Measurements from ENCODE around the gene HEPACAM.

The HEPACAM gene

GRCh38 chr11:124943741-124944140, 7.9 kb upstream of the HEPACAM start:
- no peaks in the 10 kb centered on the region for H3K9me3 ChIP-seq (ENCODE audit: insufficient read depth, low read length)
- H3K4me1 ChIP-seq (ENCODE audit: low read length), result no peaks in the 10 kb centered on the region
- no peak overlapping the region for H3K4me2 ChIP-seq (ENCODE audit: low read length)
- no peak overlapping the region for H3K9ac ChIP-seq (ENCODE audit: low read length)
- no peak overlapping the region for H2AFZ ChIP-seq (ENCODE audit: low read depth, low read length)
- no peaks in the 10 kb centered on the region for H4K20me1 ChIP-seq (ENCODE audit: insufficient read depth, low read length)
- no peaks in the 10 kb centered on the region for H3K36me3 ChIP-seq (replicated peaks; ENCODE audit: low read depth, low read length)
- H3K4me3 ChIP-seq (ENCODE audit: low read length), result no peak overlapping the region
- peaks cover 4% of the 10 kb centered on the region; the same call in 1 of the 2 replicates for H3K27me3 ChIP-seq (ENCODE audit: low read depth, low read length)
- TF ChIP-seq EZH2phosphoT487 (IDR thresholded peaks at IDR 0.05; ENCODE audit: low read depth), result no peak
- TF ChIP-seq CTCF (IDR thresholded peaks at IDR 0.05; ENCODE audit: low read depth, low read length), result no peak
- no peaks in the 10 kb centered on the region for H3K79me2 ChIP-seq (ENCODE audit: low read length)
- H3K27ac ChIP-seq (ENCODE audit: low read length), result no peak overlapping the region

GRCh38 chr11:124943254-124943616, 7.4 kb upstream of the HEPACAM start:
- H3K9ac ChIP-seq (ENCODE audit: low read length), result no peak overlapping the region

GRCh38 chr11:124942466-124943253, 6.8 kb upstream of the HEPACAM start:
- Histone ChIP-seq H3K4me1 (ENCODE audit: low read length) (no peaks in the 10 kb centered on the region), H3K79me2 (ENCODE audit: low read length) (no peaks in the 10 kb centered on the region), H4K20me1 (ENCODE audit: insufficient read depth, low read length) (no peaks in the 10 kb centered on the region), H3K9ac (ENCODE audit: low read length) (no peak overlapping the region), H3K4me3 (ENCODE audit: low read length) (no peak overlapping the region), H3K27ac (ENCODE audit: low read length) (no peak overlapping the region), H3K36me3 (replicated peaks; ENCODE audit: low read depth, low read length) (no peaks in the 10 kb centered on the region), H3K27me3 (ENCODE audit: low read depth, low read length) (peaks cover 10% of the 10 kb centered on the region; the same call in 1 of the 2 replicates), H3K9me3 (ENCODE audit: insufficient read depth, low read length) (no peaks in the 10 kb centered on the region), H2AFZ (ENCODE audit: low read depth, low read length) (no peak overlapping the region), H3K4me2 (ENCODE audit: low read length) (no peak overlapping the region)
- no peak for TF ChIP-seq EZH2phosphoT487 (IDR thresholded peaks at IDR 0.05; ENCODE audit: low read depth)

More at GRCh38 chr11:124943254-124943616, 7.4 kb upstream of the HEPACAM start:
- Histone ChIP-seq H3K9me3 (ENCODE audit: insufficient read depth, low read length) (no peaks in the 10 kb centered on the region), H3K27me3 (ENCODE audit: low read depth, low read length) (peaks cover 5% of the 10 kb centered on the region; the same call in 1 of the 2 replicates), H2AFZ (ENCODE audit: low read depth, low read length) (no peak overlapping the region), H3K4me1 (ENCODE audit: low read length) (no peaks in the 10 kb centered on the region), H3K79me2 (ENCODE audit: low read length) (no peaks in the 10 kb centered on the region), H3K36me3 (replicated peaks; ENCODE audit: low read depth, low read length) (no peaks in the 10 kb centered on the region), H3K4me2 (ENCODE audit: low read length) (no peak overlapping the region), H4K20me1 (ENCODE audit: insufficient read depth, low read length) (no peaks in the 10 kb centered on the region), H3K4me3 (ENCODE audit: low read length) (no peak overlapping the region), H3K27ac (ENCODE audit: low read length) (no peak overlapping the region)
- no peak for TF ChIP-seq CTCF (IDR thresholded peaks at IDR 0.05; ENCODE audit: low read depth, low read length)
- TF ChIP-seq EZH2phosphoT487 (IDR thresholded peaks at IDR 0.05; ENCODE audit: low read depth), result no peak

GRCh38 chr11:124941703-124942102, 5.9 kb upstream of the HEPACAM start:
- Histone ChIP-seq H3K36me3 (replicated peaks; ENCODE audit: low read depth, low read length) (no peaks in the 10 kb centered on the region), H3K27me3 (ENCODE audit: low read depth, low read length) (peaks cover 19% of the 10 kb centered on the region), H3K27ac (ENCODE audit: low read length) (no peak overlapping the region), H3K79me2 (ENCODE audit: low read length) (no peaks in the 10 kb centered on the region), H3K4me2 (ENCODE audit: low read length) (no peak overlapping the region), H2AFZ (ENCODE audit: low read depth, low read length) (no peak overlapping the region), H4K20me1 (ENCODE audit: insufficient read depth, low read length) (no peaks in the 10 kb centered on the region), H3K4me1 (ENCODE audit: low read length) (no peaks in the 10 kb centered on the region), H3K4me3 (ENCODE audit: low read length) (no peak overlapping the region), H3K9ac (ENCODE audit: low read length) (no peak overlapping the region), H3K9me3 (ENCODE audit: insufficient read depth, low read length) (no peaks in the 10 kb centered on the region)
- TF ChIP-seq EZH2phosphoT487 (IDR thresholded peaks at IDR 0.05; ENCODE audit: low read depth) (no peak), CTCF (IDR thresholded peaks at IDR 0.05; ENCODE audit: low read depth, low read length) (no peak)
